ENCODE data around the gene LNPEP.

- TF ChIP-seq YY1 (IDR thresholded peaks at IDR 0.05; ENCODE audit: insufficient read depth, insufficient read length) (no peak), ZNF274 (IDR thresholded peaks at IDR 0.05; ENCODE audit: low read depth, low read length) (no peak)
These were observed 22.6 kb upstream of the LNPEP start for GRCh38 chr5:96913233-96913632.

Measured in NT2/D1 (cell line).